ENCODE measurements around the gene FLOT1.

Gene FLOT1

DNA sequence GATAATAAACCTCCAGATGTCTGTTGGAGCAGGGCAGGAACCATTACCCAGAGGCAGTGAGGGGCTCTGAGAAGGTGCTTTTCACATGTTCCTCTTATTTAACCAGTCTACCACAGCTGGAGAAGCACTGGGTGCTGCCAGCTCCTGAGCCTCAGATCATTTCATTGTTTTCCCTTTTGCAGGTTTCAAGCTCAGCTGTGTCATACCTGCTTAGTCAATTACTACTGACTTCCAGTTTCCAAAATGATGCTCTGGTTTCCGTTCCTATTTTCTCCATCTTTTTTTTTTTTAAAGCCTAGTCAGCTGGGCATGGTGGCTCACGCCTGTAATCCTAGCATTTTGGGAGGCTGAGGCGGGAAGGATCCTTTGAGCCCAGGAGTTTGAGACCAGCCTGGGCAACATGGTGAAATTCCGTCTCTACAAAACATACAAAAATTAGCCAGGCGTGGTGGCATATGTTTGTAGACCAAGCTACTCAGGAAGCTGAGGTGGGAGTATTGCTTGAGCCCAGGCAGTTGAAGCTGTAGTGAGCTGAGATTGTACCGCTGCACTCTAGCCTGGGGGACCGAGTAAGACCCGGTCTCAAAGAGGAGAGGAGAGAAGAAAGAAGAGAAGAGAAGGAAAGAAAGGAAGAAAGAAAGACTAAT is 6.7 kb downstream of the FLOT1 start:
- peak; percentile 37 for DNase-seq
- no peak overlapping the region for H3K4me3 ChIP-seq (ENCODE audit: low read length)
- peaks cover 31% of the 10 kb centered on the region for H3K4me1 ChIP-seq (ENCODE audit: low read length)
- 0 out of 2 replicates have a peak, but pooled peaks cover 3% of the 10 kb centered on the region for H3K36me3 ChIP-seq (replicated peaks; ENCODE audit: insufficient read depth, low read length)
- H3K79me2 ChIP-seq (ENCODE audit: low read length): peaks cover 4% of the 10 kb centered on the region; the same call in 1 of the 2 replicates
- H3K9me3 ChIP-seq (replicated peaks; ENCODE audit: insufficient read depth, low read length): no peaks in the 10 kb centered on the region
- no peak overlapping the region for H3K9ac ChIP-seq (ENCODE audit: low read length)
- H3K4me2 ChIP-seq (ENCODE audit: low read depth, low read length): 0 out of 2 replicates have a peak overlapping the region, but pooled peaks have one; percentile 9
- no peaks in the 10 kb centered on the region for H3K9me2 ChIP-seq (replicated peaks; ENCODE audit: insufficient read depth, low read length)
- peak overlapping the region; percentile 48; the same call in 1 of the 2 replicates for H3K27ac ChIP-seq (ENCODE audit: low read length)
- H2AFZ ChIP-seq (ENCODE audit: low read length): no peak overlapping the region
- no peaks in the 10 kb centered on the region for H4K20me1 ChIP-seq (ENCODE audit: insufficient read depth, low read length)
- no peaks in the 10 kb centered on the region for H3K27me3 ChIP-seq (replicated peaks; ENCODE audit: insufficient read depth, low read length)
- H3F3A ChIP-seq (ENCODE audit: insufficient read depth, low read length): peaks cover 13% of the 10 kb centered on the region; the same call in 1 of the 2 replicates
- TF ChIP-seq EZH2phosphoT487 (IDR thresholded peaks at IDR 0.05; ENCODE audit: low read length): no peak
- TF ChIP-seq, protein P1, sequence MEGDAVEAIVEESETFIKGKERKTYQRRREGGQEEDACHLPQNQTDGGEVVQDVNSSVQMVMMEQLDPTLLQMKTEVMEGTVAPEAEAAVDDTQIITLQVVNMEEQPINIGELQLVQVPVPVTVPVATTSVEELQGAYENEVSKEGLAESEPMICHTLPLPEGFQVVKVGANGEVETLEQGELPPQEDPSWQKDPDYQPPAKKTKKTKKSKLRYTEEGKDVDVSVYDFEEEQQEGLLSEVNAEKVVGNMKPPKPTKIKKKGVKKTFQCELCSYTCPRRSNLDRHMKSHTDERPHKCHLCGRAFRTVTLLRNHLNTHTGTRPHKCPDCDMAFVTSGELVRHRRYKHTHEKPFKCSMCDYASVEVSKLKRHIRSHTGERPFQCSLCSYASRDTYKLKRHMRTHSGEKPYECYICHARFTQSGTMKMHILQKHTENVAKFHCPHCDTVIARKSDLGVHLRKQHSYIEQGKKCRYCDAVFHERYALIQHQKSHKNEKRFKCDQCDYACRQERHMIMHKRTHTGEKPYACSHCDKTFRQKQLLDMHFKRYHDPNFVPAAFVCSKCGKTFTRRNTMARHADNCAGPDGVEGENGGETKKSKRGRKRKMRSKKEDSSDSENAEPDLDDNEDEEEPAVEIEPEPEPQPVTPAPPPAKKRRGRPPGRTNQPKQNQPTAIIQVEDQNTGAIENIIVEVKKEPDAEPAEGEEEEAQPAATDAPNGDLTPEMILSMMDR (IDR thresholded peaks at IDR 0.05; ENCODE audit: low read length): no peak
- no peak for TF ChIP-seq EZH2 (optimal IDR thresholded peaks at IDR 0.05; ENCODE audit: low read depth, low read length)

DNA sequence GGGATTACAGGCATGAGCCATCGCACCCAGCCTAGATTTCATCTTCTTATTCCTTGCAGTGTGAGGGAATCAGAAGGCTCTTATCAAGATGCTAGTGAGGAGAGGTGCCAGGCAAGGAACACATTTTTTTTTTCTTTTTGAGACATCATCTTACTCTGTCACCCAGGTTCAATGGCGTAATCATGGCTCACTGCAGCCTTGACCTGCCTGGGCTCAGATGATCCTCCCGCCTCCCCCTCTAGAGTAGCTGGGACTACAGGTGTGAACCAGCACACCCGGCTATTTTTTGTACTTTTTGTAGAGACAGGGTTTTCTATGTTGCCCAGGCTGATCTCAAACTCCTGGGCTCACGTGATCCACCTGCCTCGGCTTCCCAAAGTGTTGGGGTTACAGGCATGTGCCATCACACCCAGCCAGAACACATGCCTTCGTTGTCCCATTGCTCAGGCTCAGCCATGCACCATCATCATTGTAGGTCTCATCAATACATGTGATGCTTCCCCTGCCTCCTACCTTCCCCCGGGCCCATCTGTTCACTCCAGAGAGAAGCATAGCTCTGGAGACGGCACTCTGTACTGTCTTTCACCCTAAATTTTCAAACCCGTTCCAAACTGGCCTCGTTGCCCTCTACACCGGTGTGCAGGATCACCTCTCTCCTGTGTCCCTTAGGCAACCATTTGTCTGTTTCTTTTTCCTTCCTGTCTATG is 10.1 kb downstream of the FLOT1 start:
- no peaks in the 10 kb centered on the region for H3K9me2 ChIP-seq (replicated peaks; ENCODE audit: insufficient read depth, low read length)
- peaks cover 8% of the 10 kb centered on the region; the same call in 1 of the 2 replicates for H3K79me2 ChIP-seq (ENCODE audit: low read length)
- H3K36me3 ChIP-seq (replicated peaks; ENCODE audit: insufficient read depth, low read length): no peaks in the 10 kb centered on the region
- peaks cover 20% of the 10 kb centered on the region for H3K4me1 ChIP-seq (ENCODE audit: low read length)
- peaks cover 20% of the 10 kb centered on the region for H3F3A ChIP-seq (ENCODE audit: insufficient read depth, low read length)
- TF ChIP-seq EZH2phosphoT487 (IDR thresholded peaks at IDR 0.05; ENCODE audit: low read length): no peak
- no peak for TF ChIP-seq EZH2 (optimal IDR thresholded peaks at IDR 0.05; ENCODE audit: low read depth, low read length)
- TF ChIP-seq, protein P1 (IDR thresholded peaks at IDR 0.05; ENCODE audit: low read length): no peak
- no peak for DNase-seq
- no peaks in the 10 kb centered on the region for H3K27me3 ChIP-seq (replicated peaks; ENCODE audit: insufficient read depth, low read length)
- no peaks in the 10 kb centered on the region for H3K9me3 ChIP-seq (replicated peaks; ENCODE audit: insufficient read depth, low read length)
- H3K27ac ChIP-seq (ENCODE audit: low read length): no peak overlapping the region
- H4K20me1 ChIP-seq (ENCODE audit: insufficient read depth, low read length): no peaks in the 10 kb centered on the region
- H3K4me3 ChIP-seq (ENCODE audit: low read length): no peak overlapping the region
- H3K4me2 ChIP-seq (ENCODE audit: low read depth, low read length): no peak overlapping the region
- H2AFZ ChIP-seq (ENCODE audit: low read length): no peak overlapping the region
- H3K9ac ChIP-seq (ENCODE audit: low read length): no peak overlapping the region

DNA sequence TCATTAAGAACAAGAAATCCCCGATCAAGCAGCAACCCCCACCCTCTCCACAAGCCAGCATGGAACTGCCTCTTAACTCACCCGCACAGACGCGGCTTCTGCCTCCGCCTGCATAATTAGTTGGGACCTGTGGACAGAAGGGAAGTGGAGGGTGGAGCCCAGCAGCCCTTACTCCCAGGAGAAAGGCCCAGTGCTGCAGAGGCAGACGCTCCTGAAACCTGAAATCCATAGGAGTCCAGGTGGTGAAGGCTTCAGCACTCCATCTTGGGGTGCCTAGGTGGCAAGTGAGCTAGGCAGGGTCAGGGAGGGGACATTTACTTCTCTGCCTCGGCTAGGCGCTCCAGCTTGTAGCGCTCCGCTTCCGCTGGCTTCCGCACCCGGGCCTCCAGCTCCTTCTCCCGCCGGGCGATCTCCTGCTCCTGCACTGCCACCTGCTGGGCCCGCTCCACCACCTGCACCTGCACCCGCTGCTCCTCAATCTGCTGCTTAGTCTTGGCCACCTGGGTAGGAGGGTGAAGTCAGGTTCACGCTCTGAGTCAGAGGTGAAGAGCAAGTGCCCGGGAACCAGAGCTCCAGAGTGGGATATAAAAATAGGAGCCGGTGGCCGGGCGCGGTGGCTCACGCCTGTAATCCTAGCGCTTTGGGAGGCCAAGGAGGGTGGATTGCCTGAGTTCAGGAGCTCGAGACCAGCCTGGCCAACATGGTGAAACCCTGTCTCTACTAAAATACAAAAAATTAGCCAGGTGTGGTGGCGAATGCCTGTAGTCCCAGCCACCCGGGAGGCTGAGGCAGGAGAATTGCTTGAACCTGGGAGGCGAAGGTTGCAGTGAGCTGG is 11.7 kb downstream of the FLOT1 start:
- TF ChIP-seq, protein P1 (IDR thresholded peaks at IDR 0.05; ENCODE audit: low read length): peak; percentile 82
- TF ChIP-seq EZH2phosphoT487 (IDR thresholded peaks at IDR 0.05; ENCODE audit: low read length) (no peak), EZH2 (optimal IDR thresholded peaks at IDR 0.05; ENCODE audit: low read depth, low read length) (no peak)
- peak overlapping the region; percentile 40; the same call in 1 of the 2 replicates for H3K4me2 ChIP-seq (ENCODE audit: low read depth, low read length)
- no peaks in the 10 kb centered on the region for H3K9me3 ChIP-seq (replicated peaks; ENCODE audit: insufficient read depth, low read length)
- H3F3A ChIP-seq (ENCODE audit: insufficient read depth, low read length): peaks cover 28% of the 10 kb centered on the region
- H3K27me3 ChIP-seq (replicated peaks; ENCODE audit: insufficient read depth, low read length): no peaks in the 10 kb centered on the region
- no peaks in the 10 kb centered on the region for H3K36me3 ChIP-seq (replicated peaks; ENCODE audit: insufficient read depth, low read length)
- H3K4me1 ChIP-seq (ENCODE audit: low read length): peaks cover 8% of the 10 kb centered on the region; the same call in 1 of the 2 replicates
- H4K20me1 ChIP-seq (ENCODE audit: insufficient read depth, low read length): no peaks in the 10 kb centered on the region
- H3K27ac ChIP-seq (ENCODE audit: low read length): no peak overlapping the region
- DNase-seq: peak; percentile 85
- no peak overlapping the region for H3K9ac ChIP-seq (ENCODE audit: low read length)
- H3K79me2 ChIP-seq (ENCODE audit: low read length): peaks cover 11% of the 10 kb centered on the region; the same call in 1 of the 2 replicates
- H3K9me2 ChIP-seq (replicated peaks; ENCODE audit: insufficient read depth, low read length): no peaks in the 10 kb centered on the region
- no peak overlapping the region for H2AFZ ChIP-seq (ENCODE audit: low read length)
- H3K4me3 ChIP-seq (ENCODE audit: low read length): no peak overlapping the region
